Osteocyte (in vitro differentiated cells): ENCODE results near the gene KPNA6. TPM values are rescaled to one million over a fixed set of nuclear protein-coding genes. Genes with fewer than 3 reads are reported as not detected.
"Not testable (repeated sequence)": the region's sequence is repeated elsewhere in the genome, so short reads cannot be mapped to it uniquely, and the experiment has no call there.

Experiments used
- DNase-seq: peaks from one replicate; pipeline ENCODE4 v3.0.0; 2021; ENCODE audit warnings: mixed read lengths; ENCODE audit not compliant: unreplicated experiment; ENCODE audit errors: extremely low spot score
- H3K27ac Mint-ChIP-seq: one replicate; pipeline ENCODE4 v1.8.0; 2021; ENCODE audit warnings: mild to moderate bottlenecking, mixed read lengths; ENCODE audit not compliant: unreplicated experiment
- H3K27me3 Mint-ChIP-seq: one replicate; pipeline ENCODE4 v1.8.0; 2021; ENCODE audit warnings: mixed read lengths; ENCODE audit not compliant: unreplicated experiment
- H3K36me3 Mint-ChIP-seq: one replicate; pipeline ENCODE4 v1.8.0; 2021; ENCODE audit warnings: mixed read lengths; ENCODE audit not compliant: unreplicated experiment
- H3K4me1 Mint-ChIP-seq: one replicate; pipeline ENCODE4 v1.8.0; 2021; ENCODE audit warnings: mixed read lengths; ENCODE audit not compliant: unreplicated experiment
- H3K4me3 Mint-ChIP-seq: one replicate; pipeline ENCODE4 v1.8.0; 2021; ENCODE audit warnings: mild to moderate bottlenecking, moderate library complexity, mixed read lengths; ENCODE audit not compliant: unreplicated experiment
- H3K9me3 Mint-ChIP-seq: one replicate; pipeline ENCODE4 v1.8.0; 2021; ENCODE audit warnings: mixed read lengths; ENCODE audit not compliant: unreplicated experiment
- total RNA-seq: library from RNA; stranded (reverse); gene quantifications from 2 replicates; pipeline ENCODE4 v1.2.1, GENCODE V29; 2021
- TF ChIP-seq, protein P1 (sequence below): fragments of 200-600 bp; sonication (generic); IDR thresholded peaks from 2 replicates; pipeline ENCODE4 v1.5.0; 2021; ENCODE audit warnings: antibody characterized with exemption, mild to moderate bottlenecking, moderate library complexity

KPNA6 gene
- total RNA-seq, 1 donor from 2014 or later = 75.3 TPM

GRCh38 chr1:32128479-32128878 is 20.6 kb downstream of the KPNA6 start:
- no peaks in the 10 kb centered on the region for H3K36me3 Mint-ChIP-seq
- TF ChIP-seq, protein P1, sequence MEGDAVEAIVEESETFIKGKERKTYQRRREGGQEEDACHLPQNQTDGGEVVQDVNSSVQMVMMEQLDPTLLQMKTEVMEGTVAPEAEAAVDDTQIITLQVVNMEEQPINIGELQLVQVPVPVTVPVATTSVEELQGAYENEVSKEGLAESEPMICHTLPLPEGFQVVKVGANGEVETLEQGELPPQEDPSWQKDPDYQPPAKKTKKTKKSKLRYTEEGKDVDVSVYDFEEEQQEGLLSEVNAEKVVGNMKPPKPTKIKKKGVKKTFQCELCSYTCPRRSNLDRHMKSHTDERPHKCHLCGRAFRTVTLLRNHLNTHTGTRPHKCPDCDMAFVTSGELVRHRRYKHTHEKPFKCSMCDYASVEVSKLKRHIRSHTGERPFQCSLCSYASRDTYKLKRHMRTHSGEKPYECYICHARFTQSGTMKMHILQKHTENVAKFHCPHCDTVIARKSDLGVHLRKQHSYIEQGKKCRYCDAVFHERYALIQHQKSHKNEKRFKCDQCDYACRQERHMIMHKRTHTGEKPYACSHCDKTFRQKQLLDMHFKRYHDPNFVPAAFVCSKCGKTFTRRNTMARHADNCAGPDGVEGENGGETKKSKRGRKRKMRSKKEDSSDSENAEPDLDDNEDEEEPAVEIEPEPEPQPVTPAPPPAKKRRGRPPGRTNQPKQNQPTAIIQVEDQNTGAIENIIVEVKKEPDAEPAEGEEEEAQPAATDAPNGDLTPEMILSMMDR = no peak
- H3K9me3 Mint-ChIP-seq = no peaks in the 10 kb centered on the region
- no peak overlapping the region for H3K4me3 Mint-ChIP-seq
- H3K27ac Mint-ChIP-seq = no peak overlapping the region
- H3K4me1 Mint-ChIP-seq = peaks cover 10% of the 10 kb centered on the region
- no peaks in the 10 kb centered on the region for H3K27me3 Mint-ChIP-seq
- no peak for DNase-seq

GRCh38 chr1:32128964-32129363 is 21.1 kb downstream of the KPNA6 start:
- Mint-ChIP-seq H3K27me3 (no peaks in the 10 kb centered on the region), H3K4me3 (no peak overlapping the region), H3K36me3 (no peaks in the 10 kb centered on the region), H3K9me3 (no peaks in the 10 kb centered on the region), H3K4me1 (peaks cover 12% of the 10 kb centered on the region), H3K27ac (no peak overlapping the region)
- TF ChIP-seq, protein P1 = no peak
- DNase-seq = no peak

DNA sequence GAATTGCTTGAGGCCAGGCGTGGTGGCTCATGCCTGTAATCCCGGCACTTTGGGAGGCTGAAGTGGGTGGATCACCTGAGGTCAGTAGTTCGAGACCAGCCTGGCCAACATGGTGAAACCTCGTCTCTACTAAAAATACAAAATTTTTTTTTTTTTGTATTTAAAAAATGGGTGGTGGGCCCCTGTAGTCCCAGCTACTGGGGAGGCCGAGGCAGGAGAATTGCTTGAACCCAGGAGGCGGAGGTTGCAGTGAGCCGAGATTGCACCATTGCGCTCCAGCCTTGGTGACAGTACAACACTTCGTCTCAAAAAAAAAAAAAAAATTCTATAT is 26.1 kb downstream of the KPNA6 start:
- H3K4me3 Mint-ChIP-seq, H3K36me3 Mint-ChIP-seq, H3K27me3 Mint-ChIP-seq, DNase-seq, H3K9me3 Mint-ChIP-seq: not testable (repeated sequence)
- Mint-ChIP-seq H3K4me1 (peaks cover 25% of the 10 kb centered on the region), H3K27ac (peak overlapping the region; percentile 78)

DNA sequence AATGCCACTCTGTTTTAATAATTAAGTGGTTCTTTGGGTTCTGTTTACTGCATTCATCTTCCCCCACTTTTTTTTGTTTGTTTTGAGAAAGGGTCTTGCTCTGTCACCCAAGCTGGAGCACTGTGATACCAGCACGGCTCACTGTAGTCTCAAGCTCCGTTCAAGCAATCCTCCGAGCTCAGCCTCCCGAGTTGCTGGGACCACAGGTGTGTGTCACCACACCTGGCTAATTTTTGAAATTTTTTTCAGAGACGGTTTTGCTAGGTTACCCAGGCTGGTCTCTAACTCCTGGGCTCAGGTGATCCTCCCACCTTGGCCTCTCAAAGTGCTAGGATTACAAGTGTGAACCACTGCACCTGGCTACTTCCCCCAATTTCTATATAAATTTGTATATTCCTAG is 29.3 kb downstream of the KPNA6 start:
- Mint-ChIP-seq H3K36me3 (peaks cover 3% of the 10 kb centered on the region), H3K9me3 (no peaks in the 10 kb centered on the region), H3K27ac (no peak overlapping the region), H3K4me3 (no peak overlapping the region), H3K4me1 (peaks cover 31% of the 10 kb centered on the region), H3K27me3 (no peaks in the 10 kb centered on the region)
- TF ChIP-seq, protein P1 = no peak
- no peak for DNase-seq

- Mint-ChIP-seq H3K4me1 (peaks cover 36% of the 10 kb centered on the region), H3K27ac (peak overlapping the region; percentile 75), H3K36me3 (peaks cover 3% of the 10 kb centered on the region), H3K9me3 (no peaks in the 10 kb centered on the region), H3K4me3 (no peak overlapping the region), H3K27me3 (no peaks in the 10 kb centered on the region)
- TF ChIP-seq, protein P1 = no peak
- DNase-seq = no peak
These were observed 31.1 kb downstream of the KPNA6 start for GRCh38 chr1:32138965-32139364.
